Measurements from ENCODE around the gene OR11G2.
"Not testable (repeated sequence)": the region's sequence is repeated elsewhere in the genome, so short reads cannot be mapped to it uniquely, and the experiment has no call there.

OR11G2 gene, protein sequence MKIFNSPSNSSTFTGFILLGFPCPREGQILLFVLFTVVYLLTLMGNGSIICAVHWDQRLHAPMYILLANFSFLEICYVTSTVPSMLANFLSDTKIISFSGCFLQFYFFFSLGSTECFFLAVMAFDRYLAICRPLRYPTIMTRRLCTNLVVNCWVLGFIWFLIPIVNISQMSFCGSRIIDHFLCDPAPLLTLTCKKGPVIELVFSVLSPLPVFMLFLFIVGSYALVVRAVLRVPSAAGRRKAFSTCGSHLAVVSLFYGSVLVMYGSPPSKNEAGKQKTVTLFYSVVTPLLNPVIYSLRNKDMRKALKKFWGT

DNA sequence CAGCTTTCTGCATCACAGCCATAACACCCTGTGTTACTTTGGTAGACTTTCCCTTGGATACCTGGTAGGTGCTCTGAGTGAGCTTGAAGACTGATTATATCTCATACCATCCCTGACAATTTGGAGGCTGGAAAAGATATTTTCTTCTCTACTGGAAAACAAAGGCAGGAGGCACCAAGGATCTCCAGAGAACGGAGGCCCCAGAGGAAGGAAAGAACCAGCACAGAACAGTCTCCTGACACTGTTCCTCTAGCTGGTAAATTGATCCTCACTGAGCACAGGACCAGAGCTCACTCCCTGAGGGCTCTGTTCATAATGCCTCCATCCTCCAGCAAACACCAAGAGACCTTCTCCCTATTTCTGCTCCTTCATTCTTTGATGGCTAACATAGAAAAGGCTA, at the start of gene OR11G2:
Gene OR11G2 (plus strand): TSS at position 301 of the 400 bp plus-strand sequence. CDS start 6,542 bp downstream, outside the sequence.
- DNase-seq = no peak

DNA sequence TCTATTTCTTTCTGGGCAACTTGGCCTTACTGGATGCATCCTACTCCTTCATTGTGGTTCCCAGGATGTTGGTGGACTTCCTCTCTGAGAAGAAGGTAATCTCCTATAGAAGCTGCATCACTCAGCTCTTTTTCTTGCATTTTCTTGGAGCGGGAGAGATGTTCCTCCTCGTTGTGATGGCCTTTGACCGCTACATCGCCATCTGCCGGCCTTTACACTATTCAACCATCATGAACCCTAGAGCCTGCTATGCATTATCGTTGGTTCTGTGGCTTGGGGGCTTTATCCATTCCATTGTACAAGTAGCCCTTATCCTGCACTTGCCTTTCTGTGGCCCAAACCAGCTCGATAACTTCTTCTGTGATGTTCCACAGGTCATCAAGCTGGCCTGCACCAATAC, 46.8 kb upstream of the OR11G2 start:
- no peak for DNase-seq

DNA sequence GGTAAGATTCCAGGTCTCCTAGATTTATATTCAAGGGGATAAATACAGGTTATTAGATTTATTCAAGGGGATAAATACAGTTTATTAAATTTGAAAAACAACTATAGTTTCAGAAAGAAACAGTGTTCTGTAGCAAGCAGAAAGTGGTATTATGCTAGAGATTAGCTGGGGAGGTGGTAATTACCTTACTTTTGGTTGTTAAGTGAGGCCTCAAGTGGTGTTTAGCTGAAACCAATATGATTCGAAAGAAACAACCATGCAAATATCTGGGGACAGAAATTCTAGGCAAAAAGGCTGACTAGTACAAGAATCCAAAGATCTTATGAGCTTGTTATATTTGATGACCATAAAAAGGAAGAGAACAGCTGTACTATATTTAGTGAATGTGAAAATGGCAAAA, 45.9 kb upstream of the OR11G2 start:
- DNase-seq = no peak

DNA sequence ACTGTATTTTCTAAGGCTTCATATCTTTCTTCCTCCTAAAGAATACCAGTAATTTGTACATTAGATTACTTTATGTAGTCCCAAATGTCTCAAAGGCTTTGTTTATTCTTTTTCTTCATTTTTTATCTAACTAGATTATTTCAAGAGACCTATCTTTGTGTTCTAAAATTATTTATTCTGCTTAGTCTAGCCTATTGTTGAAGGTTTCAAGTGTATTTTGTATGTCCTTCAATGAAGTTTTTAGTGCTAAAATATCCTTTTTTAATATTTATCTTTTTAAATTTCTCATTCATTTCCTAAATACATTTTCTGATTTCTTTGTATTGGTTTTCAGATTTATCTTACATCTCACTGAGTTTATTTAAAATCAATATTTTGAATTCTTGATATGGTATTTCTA, 26.2 kb upstream of the OR11G2 start:
- no peak for DNase-seq

DNA sequence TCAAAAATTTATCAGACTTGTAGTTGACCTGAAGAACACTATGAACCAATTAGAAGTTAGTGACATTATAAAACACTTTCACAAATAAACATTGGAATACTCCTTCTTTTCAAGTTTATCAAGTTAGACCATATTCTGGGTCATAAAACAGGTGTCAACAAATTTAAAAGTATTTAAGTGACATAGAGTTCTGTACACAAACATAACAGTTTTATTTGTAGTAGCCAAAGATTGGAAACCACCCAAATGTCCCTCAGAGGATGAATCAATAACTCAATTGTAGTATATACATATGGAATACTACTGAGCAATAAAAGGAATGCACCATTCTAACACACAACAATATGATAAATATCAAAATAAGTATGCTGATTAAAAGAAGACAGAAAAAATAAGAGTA, 23.6 kb upstream of the OR11G2 start:
- DNase-seq = no peak

DNA sequence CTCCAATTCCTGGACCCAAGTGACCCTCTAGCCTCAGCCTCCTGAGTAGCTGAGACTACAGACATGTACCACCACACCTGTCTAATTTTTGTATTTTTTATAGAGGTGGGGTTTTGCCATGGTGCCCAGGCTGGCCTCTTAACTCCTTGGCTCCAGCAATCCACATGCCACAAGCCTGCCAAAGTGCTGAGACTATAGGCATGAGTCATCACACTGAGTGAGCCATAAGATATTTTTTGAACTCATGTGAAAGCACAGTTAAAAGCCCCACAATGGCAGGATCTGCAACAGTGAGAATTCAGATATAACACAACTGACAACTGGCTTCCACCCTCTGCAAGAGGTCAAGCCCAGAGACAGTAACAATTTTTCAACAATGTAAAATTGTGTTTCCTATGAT, 20.8 kb upstream of the OR11G2 start:
- not testable (repeated sequence) for DNase-seq

DNA sequence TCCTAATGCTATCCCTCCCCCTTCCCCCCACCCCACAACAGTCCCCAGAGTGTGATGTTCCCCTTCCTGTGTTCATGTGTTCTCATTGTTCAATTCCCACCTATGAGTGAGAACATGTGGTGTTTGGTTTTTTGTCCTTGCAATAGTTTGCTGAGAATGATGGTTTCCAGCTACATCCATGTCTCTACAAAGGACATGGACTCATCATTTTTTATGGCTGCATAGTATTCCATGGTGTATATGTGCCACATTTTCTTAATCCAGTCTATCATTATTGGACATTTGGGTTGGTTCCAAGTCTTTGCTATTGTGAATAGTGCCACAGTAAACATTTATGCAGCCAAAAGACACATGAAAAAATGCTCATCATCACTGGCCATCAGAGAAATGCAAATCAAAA, 16.5 kb upstream of the OR11G2 start:
- not testable (repeated sequence) for DNase-seq

DNA sequence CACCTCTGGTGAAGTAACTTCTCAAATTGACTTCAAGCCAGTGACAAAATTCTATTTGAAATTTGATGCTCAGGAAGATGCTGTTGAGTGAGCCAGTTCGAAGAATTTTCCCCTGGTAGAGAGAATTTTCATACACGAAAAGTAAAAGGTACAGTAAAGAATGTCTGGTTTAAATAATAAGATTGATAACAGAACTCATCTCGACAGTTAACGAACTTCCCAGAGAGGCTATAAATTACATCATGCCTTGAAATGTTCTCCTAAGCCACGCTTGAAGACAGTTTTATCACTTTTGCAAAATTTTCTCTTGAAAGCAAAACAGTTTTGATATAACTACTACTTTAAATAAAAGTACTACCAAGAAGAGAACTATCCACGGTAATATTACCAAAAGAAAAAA, 14.4 kb upstream of the OR11G2 start:
- DNase-seq = no peak

DNA sequence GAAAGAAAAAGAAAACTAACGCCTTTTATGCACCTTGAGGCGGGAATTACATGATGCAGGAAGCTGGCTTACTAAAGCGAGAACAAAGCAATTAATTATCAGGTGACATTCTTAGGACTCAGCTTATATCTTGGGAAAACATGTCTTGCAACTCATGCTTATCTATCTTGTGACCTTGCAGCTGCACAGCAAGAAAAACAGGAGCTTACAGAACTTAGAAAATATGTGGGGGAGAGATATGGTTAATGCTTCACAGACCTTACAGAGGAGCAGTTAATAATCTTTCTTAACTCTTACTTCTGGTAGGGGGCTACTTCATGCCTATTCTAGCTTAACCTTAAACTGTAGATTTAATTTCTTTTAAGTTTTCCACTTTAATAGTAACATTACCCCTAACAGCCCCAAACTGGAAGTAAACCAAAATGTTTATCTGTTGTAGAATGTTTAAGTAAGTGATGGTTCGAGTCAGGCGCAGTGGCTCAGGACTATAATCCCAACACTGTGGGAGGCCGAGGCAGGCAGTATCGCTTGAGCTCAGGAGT, 13.2 kb upstream of the OR11G2 start:
- DNase-seq = no peak

DNA sequence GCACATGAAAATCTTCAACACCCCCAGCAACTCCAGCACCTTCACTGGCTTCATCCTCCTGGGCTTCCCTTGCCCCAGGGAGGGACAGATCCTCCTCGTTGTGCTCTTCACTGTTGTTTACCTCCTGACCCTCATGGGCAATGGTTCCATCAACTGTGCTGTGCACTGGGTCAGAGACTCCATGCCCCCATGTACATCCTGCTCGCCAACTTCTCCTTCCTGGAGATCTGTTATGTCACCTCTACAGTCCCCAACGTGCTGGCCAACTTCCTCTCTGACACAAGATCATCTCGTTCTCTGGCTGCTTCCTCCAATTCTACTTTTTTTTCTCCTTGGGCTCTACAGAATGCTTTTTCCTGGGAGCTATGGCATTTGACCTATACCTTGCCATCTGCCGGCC, 11.5 kb upstream of the OR11G2 start:
- no peak for DNase-seq

DNA sequence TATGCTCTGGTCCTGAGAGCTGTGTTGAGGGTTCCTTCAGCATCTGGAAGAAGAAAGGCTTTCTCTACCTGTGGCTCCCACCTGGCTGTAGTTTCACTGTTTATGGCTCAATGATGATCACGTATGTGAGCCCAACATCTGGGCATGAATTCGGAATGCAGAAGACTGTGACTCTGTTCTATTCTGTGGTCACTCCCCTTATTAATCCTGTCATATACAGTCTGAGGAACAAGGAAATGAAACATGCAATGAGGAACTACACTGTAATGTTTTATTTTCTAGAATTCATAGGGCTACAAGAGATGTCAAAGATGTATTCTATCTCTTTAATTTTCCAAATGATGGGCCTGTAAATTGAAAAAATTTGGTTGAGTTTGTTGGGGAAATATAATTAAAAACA, 10.8 kb upstream of the OR11G2 start:
- no peak for DNase-seq

DNA sequence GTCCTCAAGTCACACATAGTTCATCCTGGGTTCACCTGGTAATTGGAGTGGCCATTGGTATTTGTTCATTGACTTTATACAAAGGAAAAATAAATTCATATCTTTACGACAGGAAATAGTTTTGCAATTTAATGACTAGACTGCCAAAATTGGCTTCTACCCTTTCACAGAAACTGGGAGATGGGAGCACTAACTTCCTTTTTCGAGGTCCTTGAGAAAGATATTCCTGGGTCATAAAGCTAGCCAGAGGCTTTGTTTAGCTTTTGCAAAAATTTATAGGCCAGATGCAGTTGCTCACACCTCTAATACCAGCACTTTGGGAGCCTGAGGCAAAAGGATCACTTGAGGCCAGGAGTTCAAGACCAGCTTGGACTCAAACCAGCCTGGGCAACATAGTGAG, 10.2 kb upstream of the OR11G2 start:
- DNase-seq = no peak

DNA sequence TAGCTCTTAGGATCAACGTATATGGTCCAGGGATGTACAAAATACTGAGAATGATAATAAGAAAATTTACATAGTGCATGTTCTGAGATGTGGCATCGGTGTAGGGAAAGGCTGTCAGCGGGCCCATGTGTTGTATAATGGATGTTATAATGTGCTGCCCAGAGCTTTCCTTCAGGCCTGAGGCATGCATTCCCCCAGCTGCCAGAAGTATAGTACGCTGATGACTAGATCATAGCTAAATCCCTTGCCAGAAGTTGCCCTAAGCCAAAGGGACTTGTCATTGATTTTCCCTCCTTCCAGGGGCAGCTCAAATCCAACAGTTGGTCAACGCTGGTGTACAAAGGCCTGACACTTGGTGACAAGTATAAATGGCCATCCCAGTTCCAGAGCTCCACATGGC, 6.5 kb upstream of the OR11G2 start:
- DNase-seq = no peak

DNA sequence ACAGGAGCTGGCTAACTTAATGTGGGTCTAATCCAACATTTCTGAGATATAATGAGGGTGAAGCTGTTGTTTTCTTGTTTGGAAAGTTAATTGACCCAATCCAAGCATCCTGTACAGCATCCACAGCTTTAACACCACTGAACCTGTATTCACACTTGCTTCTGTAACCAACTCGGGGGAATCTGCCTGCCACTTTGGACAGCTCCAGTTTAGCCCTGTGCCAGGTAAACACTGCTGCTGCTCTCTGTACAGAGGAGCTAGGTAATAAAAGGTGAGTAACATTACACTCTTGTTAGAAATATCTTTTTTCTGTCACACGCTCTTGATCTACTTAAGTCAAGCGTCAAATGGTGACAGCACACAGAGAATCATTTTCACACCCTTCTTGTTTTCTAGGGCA, 700 bp downstream of the OR11G2 start:
- no peak for DNase-seq

DNA sequence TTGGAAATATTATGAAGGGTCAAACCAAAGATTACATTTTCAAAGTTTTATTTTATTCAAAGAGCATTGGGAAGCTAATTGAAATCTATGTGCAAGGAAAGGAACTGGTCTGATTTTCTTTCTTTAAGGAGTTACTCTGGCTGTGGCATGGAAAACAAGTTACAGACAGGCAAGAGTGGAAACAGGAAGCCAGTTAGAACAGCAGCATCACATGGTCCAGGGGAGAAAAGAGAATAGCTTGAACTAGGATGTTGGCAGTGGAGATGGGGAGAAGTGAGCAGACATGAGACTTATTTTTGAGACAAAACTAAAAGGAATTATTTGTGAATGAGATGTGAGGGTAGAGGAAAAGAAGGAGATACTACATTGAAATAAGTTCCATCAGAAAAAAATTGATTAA, 3.4 kb downstream of the OR11G2 start:
- DNase-seq = no peak

DNA sequence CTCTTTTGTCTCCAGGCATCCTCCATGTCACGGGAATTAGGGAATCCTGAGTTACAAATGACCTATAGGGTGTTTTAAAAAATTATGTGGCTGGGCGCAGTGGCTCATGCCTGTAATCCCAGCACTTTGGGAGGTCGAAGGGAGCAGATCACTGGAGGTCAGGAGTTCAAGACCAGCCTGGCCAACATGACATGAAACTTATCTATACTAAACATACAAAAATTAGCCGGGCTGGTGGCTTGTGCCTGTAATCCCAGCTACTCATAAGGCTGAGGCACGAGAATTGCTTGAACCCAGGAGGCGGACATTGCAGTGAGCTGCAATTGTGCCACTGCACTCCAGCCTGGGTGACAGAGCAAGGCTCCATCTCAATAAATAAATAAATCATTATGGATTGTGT, 4.5 kb downstream of the OR11G2 start:
- DNase-seq = not testable (repeated sequence)

DNA sequence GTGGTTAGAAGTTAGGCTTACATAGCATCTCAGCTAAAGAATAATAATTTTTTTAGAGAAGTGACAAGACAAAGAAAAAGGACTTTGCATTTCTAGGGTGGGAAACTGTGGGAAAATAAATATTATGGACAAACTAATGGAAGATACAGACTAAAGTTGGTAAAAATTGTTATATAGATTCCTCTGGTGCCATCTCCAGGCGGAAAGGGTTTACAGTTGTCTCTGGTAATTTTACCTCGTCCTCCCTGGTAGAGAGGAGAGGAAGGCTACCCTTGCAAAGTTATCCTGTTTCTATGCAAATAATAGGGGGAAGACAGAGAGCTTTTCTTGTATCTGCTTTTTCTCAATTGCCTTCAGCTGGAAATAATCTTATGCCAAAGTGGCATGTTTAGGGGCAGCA, 5.2 kb downstream of the OR11G2 start:
- no peak for DNase-seq

DNA sequence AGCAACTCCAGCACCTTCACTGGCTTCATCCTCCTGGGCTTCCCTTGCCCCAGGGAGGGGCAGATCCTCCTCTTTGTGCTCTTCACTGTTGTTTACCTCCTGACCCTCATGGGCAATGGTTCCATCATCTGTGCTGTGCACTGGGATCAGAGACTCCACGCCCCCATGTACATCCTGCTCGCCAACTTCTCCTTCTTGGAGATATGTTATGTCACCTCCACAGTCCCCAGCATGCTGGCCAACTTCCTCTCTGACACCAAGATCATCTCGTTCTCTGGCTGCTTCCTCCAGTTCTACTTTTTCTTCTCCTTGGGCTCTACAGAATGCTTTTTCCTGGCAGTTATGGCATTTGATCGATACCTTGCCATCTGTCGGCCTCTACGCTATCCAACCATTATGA, 6.8 kb downstream of the OR11G2 start:
- no peak for DNase-seq

DNA sequence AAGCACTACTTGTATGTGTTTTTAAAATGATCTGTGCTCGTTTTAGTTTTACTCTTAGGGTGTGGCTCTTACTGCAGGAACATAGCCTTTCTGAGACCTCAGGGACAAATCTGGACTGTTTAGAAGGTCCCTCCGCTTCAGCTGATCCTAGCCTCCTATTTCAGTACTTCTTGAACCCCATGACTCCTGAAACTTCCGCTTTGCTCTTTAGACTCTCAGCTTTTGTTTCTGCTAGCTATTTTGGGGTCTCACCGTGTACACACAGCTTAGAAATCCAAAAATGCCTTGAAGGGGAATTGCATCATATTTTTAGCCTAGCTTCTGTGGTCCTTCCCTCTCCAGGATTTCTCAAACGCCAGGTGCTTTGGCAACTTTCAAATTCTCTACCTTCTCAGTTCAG, 8.3 kb downstream of the OR11G2 start:
- DNase-seq = no peak

DNA sequence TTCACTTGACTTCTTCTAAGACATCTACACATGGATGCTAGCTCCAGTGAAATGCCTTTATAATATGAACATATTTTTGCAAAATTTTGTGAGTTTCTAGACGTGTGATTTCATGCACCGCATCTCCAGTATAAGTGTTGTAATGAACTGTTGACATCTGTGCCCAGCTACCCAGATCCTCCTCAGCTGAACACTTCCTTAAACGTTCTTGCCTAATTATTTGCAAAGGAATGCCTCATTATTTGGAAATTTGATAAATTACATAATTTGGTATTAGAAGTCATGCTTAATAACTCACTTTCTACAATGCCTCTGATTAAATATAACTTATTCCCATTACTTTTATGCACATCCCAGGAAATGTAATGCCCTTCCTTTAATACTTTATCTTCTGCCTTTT, 14.0 kb downstream of the OR11G2 start:
- no peak for DNase-seq

DNA sequence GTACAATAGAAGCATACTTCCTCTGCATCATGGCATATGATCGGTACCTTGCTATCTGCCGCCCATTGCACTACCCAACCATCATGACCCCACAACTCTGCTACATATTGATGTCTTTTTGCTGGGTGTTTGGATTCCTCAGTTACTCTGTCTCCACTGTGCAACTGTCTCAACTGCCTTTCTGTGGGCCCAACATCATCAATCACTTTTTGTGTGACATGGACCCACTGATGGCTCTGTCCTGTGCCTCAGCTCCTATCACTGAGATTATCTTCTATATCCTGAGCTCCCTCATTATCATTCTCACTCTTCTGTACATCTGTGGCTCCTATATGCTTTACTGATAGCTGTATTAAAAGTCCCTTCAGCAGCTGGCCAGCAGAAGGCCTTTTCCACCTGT, 18.9 kb downstream of the OR11G2 start:
- no peak for DNase-seq

DNA sequence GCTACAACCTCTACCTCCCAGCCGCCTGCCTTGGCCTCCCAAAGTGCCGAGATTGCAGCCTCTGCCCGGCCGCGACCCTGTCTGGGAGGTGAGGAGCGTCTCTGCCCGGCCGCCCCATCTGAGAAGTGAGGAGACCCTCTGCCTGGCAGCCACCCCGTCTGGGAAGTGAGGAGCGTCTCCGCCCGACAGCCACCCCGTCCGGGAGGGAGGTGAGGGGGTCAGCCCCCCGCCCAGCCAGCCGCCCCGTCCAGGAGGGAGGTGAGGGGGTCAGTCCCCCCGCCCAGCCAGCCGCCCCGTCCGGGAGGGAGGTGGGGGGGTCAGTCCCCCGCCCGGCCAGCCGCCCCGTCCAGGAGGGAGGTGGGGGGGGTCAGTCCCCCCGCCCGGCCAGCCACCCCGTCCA, 21.7 kb downstream of the OR11G2 start:
- not testable (repeated sequence) for DNase-seq

DNA sequence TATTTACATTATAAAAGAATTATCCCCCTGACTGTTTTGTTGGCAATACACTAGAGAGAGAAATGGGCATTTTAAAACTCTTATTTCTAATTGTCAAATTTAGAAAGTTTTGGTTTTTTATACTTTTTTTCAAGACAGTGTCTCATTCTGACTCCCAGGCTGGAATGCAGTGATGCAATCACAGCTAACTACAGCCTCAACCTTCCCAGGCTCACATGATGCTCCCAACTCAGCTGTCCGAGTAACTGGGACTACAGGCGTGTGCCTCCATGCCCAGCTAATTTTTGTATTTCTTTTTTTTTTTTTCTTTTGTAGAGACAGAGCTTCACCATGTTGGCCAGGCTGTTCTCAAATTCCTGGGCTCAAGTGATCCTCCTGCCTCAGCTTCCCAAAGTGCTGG, 24.5 kb downstream of the OR11G2 start:
- DNase-seq = no peak

DNA sequence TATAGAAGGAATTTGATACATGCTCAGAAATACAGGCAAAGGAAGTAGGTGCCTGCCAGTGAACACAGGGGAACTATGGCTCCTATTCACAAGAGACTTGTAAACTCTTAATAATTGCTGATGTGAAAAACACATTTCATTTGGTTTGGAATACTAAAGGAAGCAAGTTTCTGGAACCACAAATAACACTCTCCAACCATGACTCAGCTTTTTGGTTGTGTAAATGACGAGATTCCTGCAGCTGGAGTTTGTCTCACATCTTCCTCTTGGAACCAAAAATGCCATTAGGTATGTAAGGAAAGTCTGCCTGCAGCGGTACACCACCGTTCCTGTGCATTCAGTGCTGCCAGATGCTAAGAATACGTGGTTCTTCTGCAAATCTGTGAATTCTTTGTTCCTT, 28.3 kb downstream of the OR11G2 start:
- DNase-seq = no peak

DNA sequence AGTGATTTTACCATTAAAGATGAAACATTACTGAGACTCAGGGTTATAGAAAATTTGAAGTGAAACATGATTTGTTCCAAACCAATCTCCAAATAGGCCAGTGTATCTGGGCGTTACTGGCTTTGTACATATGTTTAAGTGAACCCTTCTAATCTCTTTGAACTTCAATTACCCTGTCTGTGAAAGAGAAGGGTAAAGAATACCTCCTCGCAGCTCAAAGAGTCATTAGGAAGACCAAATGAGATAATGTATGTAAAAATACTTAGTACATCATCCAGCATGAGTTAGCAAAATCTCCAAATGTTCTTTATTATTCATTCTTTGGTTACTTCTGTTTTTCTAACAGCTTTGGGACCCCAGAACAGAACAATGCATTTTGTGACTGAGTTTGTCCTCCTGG, 32.7 kb downstream of the OR11G2 start, which contains the start of gene OR11H6:
Gene OR11H6 (plus strand): TSS at position 301 of the 400 bp plus-strand sequence. CDS start 0 bp downstream, at position 301.
- no peak for DNase-seq

Data from NCI-H345 (cell line).